NCI-H146 treated with DMSO at 0.1 percent for 48 hours (cell line): ENCODE measurements around the gene RABGAP1L.

Source experiments
- DNase-seq: peaks from one replicate; lab custom pipeline; 2025; ENCODE audit not compliant: unreplicated experiment; lab: John Stamatoyannopoulos, UW

Gene RABGAP1L

GRCh38 chr1:174197088-174197487, 37.8 kb downstream of the RABGAP1L start:
- no peak for DNase-seq

DNA sequence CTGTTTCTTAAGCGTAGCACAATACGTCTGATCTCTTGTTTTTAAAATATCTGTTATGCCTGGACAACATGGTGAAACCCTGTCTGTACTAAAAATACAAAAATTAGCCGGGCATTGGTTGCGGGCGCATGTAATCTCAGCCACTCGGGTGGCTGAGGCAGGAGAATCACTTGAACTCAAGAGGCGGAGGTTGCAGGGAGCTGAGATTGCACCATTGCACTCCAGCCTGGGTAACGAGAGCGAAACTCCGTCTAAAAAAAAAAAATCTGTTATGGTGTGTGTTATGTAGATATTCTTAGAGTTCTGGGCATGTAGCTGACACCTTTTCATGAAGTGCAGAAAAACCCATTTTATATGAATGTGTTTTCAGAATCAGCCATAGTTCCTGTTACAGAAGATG, 38.2 kb downstream of the RABGAP1L start:
- no peak for DNase-seq

DNA sequence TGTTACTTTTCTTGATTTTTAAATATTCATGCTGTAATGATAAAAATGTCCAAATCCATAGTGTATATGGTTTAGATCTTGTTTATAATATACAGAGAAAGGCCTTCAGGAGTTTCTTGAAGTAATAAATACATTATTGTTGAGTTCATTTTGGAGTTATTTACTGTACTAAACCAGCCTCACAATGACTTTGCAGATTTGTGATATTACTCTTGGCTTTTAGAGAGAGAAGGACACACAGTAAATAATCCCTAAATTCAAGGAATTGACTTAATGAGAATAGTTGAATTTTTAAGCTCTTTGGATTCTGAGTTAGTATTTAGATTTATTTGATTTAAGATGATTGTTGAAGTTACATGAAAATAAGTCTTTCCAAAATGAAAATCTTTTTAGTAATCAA, 38.9 kb downstream of the RABGAP1L start:
- no peak for DNase-seq

- no peak for DNase-seq
These were observed 41.4 kb downstream of the RABGAP1L start for GRCh38 chr1:174200746-174201145.

DNA sequence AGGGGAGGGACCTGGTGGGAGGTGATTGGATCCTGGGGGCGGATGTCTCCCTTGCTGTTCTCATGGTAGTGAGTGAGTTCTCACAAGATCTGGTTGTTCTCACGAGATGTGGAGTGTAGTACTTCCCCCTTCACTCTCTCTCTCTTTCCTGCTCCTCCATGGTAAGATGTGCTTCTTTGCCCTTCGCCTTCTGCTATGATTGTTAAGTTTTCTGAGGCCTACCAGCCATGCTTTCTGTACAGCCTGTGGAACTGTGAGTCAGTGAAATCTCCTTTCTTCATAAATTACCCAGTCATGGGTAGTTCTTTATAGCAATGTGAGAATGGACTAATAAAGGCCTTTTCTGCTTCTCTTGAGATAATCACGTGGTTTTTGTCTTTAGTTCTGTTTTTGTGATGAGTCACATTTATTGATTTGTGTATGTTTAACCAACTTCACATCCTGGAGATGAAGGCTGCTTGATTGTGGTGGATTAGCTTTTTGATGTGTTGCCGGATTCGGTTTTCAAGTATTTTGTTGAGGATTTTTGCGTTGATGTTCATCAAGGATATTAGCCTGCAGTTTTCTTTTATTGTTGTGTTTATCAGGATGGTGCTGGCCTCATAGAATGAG, 45.5 kb downstream of the RABGAP1L start:
- peak; percentile 14 for DNase-seq

GRCh38 chr1:174206148-174206836, 47.0 kb downstream of the RABGAP1L start:
- DNase-seq: no peak

- DNase-seq: no peak
These were observed 50.2 kb downstream of the RABGAP1L start for GRCh38 chr1:174209347-174210187.

DNA sequence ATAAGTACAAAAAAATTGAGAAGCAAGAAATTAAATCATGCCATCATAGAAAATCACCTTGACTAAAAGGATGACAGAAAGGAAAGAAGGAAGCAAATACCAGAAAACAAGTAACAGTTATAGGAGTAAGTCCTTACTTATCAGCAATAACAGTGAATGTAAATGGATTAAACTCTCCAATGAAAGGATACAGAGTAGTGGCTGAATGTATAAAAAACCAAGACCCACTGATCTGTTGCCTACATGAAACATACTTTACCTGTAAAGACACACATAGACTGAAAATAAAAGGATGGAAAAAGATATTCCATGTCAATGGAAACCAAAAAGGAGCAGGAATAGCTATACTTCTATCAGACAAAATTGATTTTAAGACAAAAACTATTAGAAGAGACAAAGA, 52.2 kb downstream of the RABGAP1L start:
- no peak for DNase-seq

- DNase-seq: no peak
These were observed 56.4 kb downstream of the RABGAP1L start for GRCh38 chr1:174215766-174216165.

- DNase-seq: no peak
These were observed 57.9 kb downstream of the RABGAP1L start for GRCh38 chr1:174217248-174217647.

DNA sequence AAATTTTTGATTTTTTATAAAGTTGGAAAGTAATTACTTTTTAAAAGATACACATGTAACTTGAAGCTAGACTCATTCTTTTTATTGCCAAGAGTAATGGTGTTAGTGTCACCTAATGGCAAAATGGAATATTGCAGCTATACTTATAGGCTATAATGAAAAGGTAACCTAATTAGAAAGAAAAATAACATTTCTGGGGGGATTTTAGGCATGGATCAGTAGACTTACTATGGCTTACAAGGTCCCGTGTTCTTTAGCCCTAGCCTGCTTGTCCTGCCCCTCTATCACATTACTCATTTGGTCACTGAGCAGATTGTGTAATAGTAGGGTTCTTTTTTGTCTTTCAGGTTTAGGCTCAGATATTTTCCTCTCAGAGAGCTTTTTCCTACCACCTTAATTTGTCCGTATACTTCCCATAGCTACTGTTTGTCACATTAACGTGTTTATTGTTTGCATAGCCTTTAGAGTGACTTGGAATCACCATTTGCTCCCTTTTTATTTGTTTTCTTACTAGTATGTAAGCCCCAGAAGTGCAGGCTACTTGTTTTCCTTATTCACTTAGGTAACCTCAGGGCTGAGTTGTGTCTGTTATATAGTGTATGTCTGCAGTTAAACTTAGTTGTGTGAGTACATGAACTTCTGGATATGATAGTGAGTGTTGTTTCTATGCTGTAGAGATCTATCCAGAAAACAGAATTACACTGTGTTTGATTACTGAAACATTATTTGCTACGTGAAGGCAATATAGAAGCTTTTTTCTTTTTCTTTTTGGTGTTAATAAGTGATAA, 58.7 kb downstream of the RABGAP1L start:
- DNase-seq: peak; percentile 10

- DNase-seq: no peak
These were observed 59.7 kb downstream of the RABGAP1L start for GRCh38 chr1:174218983-174219382.

GRCh38 chr1:174219606-174220370, 60.5 kb downstream of the RABGAP1L start:
- no peak for DNase-seq

GRCh38 chr1:174221681-174222080, 62.4 kb downstream of the RABGAP1L start:
- DNase-seq: no peak

DNA sequence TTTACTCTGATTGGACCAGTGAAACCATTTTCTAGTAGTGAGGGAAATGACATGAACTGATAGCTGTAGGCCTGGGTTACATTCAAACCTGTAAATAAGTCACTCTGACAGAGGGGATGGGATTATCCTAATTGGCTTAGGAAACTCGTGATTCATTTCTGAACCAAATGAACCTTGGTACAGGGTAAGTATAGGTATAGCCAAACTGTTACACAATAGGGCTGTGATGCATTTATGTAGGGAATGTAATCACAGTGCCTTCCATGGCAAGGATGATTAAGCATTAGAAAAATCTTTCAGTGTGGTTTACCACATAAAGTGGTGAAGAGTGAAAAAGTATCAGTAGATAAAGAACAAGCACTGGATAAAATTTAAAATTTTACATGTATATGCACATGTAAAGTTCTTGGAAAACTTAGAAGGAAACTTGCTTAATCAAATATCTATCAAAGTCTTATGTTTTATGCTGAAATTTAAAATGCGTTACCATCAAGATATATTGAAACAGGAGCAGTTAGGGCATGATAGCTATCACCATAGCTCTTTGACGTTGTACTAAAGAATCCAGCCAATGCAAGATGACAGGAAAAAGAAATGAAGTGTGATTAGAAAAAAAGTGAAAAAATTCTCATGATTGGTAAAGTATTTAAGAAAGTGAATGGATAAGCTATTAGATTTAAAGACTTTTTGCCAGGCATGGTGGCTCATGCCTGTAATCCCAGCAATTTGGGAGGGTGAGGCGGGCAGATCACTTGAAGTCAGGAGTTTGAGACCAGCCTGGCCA, 63.0 kb downstream of the RABGAP1L start:
- no peak for DNase-seq

DNA sequence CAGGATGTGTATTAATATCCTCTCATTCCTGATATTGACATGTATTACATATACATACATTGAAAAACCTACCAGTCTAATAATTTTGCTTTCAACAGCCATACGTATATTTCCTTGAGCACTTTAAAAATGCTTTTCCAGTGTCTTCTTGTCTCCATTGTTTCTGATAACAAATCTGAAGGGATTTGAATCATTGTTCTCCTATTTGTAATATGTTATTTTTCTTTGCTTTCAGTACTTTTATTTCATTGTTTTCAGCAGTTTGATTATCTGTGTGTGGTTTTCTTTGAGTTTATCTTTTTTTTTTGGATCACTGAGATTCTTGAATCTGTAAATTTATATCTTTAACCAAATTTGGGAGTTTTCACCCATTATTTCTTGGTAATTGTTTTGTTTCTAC, 65.3 kb downstream of the RABGAP1L start:
- no peak for DNase-seq

- DNase-seq: no peak
These were observed 66.3 kb downstream of the RABGAP1L start for GRCh38 chr1:174225499-174226204.

GRCh38 chr1:174230399-174230798, 71.1 kb downstream of the RABGAP1L start:
- DNase-seq: no peak

GRCh38 chr1:174232761-174233160, 73.4 kb downstream of the RABGAP1L start:
- no peak for DNase-seq
